HG02943 (cell line): ENCODE results near the gene ATXN2.

ENCODE experiments used
- ATAC-seq: cut with Tn5 transposase; IDR thresholded peaks from one replicate; pipeline ENCODE4 v1.9.1; 2021; ENCODE audit warnings: mild to moderate bottlenecking, low read depth, moderate library complexity; ENCODE audit not compliant: unreplicated experiment

Gene ATXN2

DNA sequence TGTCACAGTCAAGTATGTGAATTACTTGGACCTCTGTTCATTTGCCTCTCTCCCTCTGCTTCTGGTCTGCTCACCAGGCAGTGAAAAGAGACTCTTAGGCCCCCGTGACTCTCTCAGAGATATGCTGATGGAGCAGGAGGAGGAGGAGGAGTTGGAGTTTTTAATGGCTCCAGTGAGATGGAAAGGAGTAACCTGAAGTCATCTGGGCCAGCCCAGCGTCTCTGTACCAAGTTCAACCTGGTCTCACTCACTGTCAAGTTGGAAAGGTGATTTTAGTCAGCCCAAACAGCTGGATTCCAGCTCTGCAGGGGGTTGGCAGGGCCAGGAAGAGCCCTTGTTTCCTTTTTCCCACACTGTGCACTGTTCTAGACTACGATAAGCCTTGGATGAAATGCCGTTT, 144.8 kb downstream of the ATXN2 start:
- ATAC-seq = no peak

- ATAC-seq = no peak
Observed at GRCh38 chr12:111453071-111453989, 145.8 kb downstream of the ATXN2 start.

- ATAC-seq = no peak
Observed at GRCh38 chr12:111451649-111452129, 147.4 kb downstream of the ATXN2 start.

DNA sequence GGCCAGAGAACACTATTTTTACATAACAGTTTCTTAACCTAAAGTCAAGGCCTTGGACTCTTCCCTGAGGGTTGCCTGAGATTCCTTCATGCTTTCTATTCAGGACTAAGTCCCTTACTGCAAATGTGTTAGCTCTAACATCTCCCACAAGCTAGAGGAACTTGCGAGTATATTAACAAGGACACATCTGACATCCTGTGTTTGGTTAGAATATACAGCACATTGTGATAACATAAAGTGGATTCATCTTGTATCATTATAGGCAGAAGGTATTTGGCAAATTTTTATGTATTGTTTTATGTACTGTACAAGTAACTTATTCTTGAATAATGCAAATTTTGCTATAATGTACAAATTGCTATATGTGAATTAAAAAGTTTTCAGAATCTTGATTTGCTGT, 147.9 kb downstream of the ATXN2 start:
- ATAC-seq = no peak

GRCh38 chr12:111450676-111451075, 148.4 kb downstream of the ATXN2 start:
- no peak for ATAC-seq

- ATAC-seq = no peak
Observed at GRCh38 chr12:111448846-111449790, 150.0 kb downstream of the ATXN2 start.

GRCh38 chr12:111448266-111448830, 150.8 kb downstream of the ATXN2 start:
- no peak for ATAC-seq

- ATAC-seq = no peak
Observed at GRCh38 chr12:111447571-111448265, 151.4 kb downstream of the ATXN2 start.

DNA sequence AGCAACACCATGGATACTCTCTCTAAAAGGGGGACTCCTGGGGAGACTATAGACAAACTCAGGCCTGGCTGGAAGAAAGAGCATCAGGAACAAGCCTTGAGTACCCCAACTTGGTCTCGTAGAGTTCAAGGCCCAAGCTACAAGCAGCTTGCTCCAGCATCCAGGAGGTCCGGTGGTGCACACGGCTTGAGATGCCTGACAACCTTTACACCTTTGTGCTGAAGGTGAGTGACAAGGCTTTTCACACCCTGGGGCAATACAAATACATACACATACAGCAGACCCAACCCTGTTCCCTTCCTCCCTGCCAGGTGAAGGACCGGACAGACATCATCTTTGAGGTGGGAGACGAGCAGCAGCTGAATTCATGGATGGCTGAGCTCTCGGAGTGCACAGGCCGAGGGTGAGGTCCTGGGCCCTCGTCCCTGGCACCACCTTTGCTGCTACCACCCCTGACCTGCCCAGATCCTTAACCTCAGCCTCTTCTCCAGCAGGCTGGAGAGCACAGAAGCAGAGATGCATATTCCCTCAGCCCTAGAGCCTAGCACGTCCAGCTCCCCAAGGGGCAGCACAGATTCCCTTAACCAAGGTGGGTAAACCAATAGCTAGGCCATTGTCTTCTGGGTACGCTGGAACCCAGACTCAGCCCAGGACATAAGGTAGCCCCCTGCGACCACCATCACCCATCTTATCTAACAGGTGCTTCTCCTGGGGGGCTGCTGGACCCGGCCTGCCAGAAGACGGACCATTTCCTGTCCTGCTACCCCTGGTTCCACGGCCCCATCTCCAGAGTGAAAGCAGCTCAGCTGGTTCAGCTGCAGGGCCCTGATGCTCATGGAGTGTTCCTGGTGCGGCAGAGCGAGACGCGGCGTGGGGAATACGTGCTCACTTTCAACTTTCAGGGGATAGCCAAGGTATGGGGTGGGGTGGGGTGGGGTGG, 152.2 kb downstream of the ATXN2 start:
- no peak for ATAC-seq

DNA sequence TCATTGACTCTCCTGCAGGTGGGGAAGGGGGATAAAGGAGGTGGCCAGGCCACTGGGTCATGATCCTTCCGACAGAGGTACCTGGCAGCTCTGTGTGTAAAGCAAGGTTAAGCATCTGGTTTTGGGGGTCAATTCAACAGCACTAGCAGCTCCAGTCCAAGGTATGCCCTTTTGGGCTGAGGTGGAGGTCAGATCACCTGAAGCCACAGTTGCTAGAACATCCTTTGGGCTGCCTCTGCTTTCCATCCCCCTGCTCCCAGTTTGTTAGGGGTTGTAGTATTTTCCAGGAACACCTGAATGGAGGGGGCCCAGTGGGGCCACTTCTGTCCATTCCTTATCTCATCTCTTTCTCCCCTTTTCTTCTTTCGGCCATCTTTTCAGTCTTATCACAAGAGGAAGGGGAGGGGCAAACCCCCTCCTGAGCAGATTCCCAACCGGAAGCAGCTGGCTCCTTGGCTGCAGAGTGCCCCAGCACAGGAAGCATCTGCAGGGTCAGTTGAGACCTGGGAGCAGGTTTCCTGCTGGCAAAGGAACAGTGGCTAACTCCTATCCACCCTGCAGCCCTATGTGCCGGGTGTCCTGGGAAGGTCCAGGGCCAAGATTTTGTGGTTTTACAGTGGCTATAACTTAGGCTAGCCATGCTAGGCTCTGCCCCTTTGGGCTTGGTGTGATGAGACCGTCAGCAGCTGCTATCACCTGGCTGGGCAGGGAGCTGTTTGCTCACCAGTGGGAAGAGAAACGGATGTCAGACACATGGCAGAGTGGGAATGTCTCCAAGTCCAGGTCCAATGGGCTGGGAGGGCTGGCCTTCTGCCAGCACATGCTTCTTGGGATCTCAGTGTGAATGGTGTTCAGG, 153.2 kb downstream of the ATXN2 start:
- no peak for ATAC-seq

GRCh38 chr12:111444925-111445725, 154.0 kb downstream of the ATXN2 start:
- peak; percentile 87 for ATAC-seq

DNA sequence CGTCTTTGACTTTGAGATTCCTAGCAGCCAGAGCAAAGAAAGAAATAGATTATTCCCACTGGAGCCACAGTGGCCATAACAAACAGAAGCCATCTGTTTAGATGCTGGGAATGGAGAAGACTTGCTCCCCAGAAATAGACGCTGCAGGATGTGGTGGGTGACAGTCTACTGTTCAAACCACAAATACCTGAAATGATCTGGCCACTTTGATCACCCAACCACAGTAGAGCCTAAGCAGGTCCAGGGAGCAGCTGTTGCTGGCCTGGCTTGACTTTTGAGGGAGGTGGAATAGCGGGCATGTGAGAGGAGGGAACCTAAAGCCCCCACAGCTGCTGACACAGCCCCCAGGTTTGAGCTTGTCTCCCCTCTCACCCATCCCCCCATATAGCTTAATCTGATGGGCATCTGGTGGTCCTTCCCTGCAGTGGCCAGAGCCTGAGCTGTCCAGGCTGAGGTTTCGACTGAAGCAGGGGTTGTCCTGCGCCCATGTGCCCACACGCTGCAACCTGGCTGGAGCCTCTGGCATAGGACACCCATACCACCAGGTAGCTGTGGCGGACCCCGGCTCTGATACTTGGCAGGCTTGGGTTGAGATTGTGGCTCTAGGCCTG, 154.7 kb downstream of the ATXN2 start:
- peak; percentile 39 for ATAC-seq

DNA sequence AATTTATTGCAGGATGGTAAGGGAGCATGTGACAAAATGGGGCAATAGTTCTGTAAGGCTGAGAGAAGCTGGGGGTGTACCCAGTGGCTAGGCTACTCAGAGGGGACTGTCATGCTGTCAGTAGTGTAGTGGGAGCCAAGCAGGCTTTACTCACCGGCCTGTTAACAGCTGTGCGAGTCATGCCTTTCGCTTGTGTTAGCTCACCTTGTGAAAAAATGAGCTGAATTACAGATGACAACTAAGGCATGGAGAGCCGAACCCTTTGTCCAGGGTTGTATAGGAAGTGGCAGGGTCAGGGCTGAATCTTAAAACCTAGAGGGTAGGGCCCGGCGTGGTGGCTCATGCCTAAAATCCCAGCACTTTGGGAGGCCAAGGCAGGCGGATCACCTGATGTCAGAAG, 155.5 kb downstream of the ATXN2 start:
- ATAC-seq = no peak

GRCh38 chr12:111443086-111443485, 156.0 kb downstream of the ATXN2 start:
- no peak for ATAC-seq

DNA sequence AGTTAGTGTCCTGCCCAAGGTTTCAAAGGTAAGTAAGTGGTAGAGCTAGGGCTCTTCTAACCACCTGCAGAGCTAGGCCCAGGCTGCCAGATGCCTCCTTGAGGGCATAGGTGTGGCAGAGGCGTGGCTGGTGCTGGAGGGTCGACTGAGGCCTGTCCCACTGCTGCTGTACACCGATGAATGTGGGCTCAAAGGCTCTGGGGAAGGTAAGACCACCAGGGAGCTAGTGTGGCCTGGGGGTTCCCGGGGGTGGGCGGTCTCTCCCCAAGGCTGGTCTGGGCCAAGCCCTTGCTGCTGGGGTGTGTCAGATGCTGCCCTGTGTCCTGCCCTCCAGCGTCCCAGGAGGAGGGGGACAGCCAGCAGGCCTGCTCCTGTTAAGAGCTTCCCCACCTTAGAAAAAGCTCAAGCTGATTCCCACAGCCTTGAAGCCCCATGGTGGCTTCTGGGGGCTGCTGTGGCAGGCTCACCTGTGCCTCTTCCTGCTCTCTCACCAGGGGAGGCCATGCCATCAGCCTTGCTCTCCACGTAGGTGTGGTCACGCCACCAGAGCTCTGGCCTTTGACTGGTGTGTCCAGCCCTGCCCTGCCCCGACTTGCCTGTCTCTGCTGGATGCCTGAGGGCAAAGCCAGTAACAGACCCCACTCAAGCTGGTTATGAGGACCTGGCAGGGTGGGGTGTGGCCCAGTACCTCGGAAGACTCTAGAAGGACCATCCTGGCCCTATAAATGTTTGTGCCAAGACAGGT, 156.6 kb downstream of the ATXN2 start:
- ATAC-seq = no peak
